Measurements from ENCODE around the gene HMGN4. TPM values are rescaled to one million over a fixed set of nuclear protein-coding genes. Genes with fewer than 3 reads are reported as not detected.

Gene HMGN4
- total RNA-seq, 2 donors from 2014 or later: 53.5 to 83.0 TPM

DNA sequence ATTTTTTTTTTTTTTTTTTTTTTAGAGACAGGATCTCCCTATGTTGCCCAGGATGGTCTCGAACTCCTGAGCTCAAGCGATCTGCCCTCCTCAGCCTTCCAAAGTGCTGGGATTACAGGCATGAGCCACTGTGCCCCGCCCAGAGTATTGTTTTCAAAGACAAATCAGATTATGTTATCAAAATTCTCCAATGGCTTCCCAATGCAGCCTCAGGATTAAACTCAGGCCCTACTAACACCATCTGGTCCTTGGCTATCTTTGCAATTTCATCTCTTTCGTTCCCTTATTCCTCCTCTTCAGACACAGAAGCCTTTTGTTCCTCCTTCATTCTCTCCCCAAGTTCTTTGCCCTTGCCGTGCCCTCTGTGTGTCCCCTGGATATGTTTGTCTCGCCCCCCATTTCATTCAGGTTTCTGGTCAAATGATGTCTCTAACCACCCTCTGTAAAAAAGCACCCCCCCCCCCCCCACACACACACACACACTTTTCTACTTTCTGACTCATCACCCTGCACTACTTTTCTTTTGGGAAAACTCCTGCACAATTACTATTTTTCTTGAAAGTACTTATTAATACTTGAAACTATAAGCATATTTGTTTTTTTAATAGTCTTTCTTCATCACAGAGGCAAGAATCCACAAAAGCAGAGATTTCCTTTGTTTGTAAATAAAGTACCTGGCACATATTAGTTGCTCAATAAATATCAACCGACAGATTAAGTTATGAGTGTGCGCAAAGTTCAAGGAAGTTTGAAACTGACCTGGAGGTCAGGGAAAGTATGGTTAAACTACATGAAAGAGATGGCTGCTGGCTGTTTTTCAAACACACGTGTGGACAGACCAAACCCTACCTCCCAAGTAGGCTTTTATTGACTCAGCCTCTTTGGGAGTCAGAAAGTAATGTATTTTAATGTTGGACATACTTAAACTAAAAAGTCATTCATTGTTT is 21.4 kb upstream of the HMGN4 start:
- Histone ChIP-seq H3K9me3 (no peaks in the 10 kb centered on the region), H3K4me3 (no peak overlapping the region), H3K36me3 (no peaks in the 10 kb centered on the region), H3K27me3 (replicated peaks; ENCODE audit: insufficient read depth) (no peaks in the 10 kb centered on the region), H3K27ac (no peak overlapping the region), H3K4me1 (replicated peaks) (no peaks in the 10 kb centered on the region)
- TF ChIP-seq POLR2A (IDR thresholded peaks at IDR 0.05) (no peak), POLR2AphosphoS5 (IDR thresholded peaks at IDR 0.05) (no peak)
- TF ChIP-seq, protein P1, sequence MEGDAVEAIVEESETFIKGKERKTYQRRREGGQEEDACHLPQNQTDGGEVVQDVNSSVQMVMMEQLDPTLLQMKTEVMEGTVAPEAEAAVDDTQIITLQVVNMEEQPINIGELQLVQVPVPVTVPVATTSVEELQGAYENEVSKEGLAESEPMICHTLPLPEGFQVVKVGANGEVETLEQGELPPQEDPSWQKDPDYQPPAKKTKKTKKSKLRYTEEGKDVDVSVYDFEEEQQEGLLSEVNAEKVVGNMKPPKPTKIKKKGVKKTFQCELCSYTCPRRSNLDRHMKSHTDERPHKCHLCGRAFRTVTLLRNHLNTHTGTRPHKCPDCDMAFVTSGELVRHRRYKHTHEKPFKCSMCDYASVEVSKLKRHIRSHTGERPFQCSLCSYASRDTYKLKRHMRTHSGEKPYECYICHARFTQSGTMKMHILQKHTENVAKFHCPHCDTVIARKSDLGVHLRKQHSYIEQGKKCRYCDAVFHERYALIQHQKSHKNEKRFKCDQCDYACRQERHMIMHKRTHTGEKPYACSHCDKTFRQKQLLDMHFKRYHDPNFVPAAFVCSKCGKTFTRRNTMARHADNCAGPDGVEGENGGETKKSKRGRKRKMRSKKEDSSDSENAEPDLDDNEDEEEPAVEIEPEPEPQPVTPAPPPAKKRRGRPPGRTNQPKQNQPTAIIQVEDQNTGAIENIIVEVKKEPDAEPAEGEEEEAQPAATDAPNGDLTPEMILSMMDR (IDR thresholded peaks at IDR 0.05): no peak
- 77% methylated on average over 9 of the region's 9 CpGs for WGBS
- intact Hi-C loops (cut with DNase I): no loop called here
- no peak for DNase-seq (ENCODE audit: low spot score)

DNA sequence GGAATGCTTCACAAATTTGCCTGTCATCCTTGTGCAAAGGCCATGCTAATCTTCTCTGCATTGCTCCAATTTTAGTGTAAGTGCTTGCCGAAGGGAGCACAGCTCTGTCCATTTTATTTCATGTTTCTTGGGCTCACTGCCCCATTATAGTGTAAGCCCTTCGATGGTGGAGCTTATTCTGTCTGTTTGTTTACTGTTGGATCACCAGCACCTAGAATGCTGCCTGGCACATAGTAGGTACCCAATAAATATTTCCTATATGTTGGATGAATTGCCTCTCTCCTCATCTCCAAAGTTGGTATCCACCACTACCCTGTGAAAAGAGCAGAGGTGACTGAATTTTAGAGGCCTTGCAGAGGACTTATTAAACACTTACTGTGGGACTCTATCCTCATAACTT is 18.8 kb upstream of the HMGN4 start:
- Histone ChIP-seq H3K9me3 (no peaks in the 10 kb centered on the region), H3K27me3 (replicated peaks; ENCODE audit: insufficient read depth) (no peaks in the 10 kb centered on the region), H3K27ac (no peak overlapping the region), H3K4me1 (replicated peaks) (no peaks in the 10 kb centered on the region), H3K4me3 (no peak overlapping the region), H3K36me3 (no peaks in the 10 kb centered on the region)
- TF ChIP-seq, protein P1 (IDR thresholded peaks at IDR 0.05): no peak
- no peak for TF ChIP-seq POLR2AphosphoS5 (IDR thresholded peaks at IDR 0.05)
- TF ChIP-seq POLR2A (IDR thresholded peaks at IDR 0.05): no peak
- no peak for DNase-seq (ENCODE audit: low spot score)
- 93% methylated on average over 2 of the region's 2 CpGs for WGBS
- intact Hi-C loops (cut with DNase I): no loop called here

DNA sequence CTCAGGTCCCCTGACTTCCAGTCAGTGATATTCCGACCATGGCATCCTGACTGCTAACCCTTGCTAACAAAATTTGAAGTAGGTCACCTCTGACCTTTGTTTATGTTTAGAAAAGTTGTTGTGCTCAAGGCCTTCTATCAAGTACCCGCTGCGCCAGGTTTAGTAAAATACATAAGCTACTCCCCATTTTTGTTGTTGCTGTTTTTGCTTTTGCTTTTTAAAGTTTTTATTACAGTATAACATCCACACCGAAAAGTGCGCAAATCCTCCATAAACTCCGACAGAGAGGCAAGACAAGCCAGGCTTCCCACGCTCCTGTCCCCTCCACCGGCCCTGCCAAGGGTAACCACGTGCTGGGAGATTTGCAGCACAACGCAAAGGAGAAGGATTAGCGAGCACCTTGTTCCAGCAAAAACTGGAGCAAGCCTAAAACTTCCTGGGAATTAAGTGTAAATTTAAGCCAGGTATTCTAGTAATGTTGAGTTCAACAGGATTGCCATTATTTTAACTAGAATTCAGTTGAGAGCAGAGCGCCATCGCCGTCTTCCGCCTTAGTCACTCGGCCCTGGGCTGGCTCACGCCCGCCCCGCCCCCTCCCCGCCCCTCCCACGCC is 17.8 kb upstream of the HMGN4 start:
- Histone ChIP-seq H3K27me3 (replicated peaks; ENCODE audit: insufficient read depth) (no peaks in the 10 kb centered on the region), H3K27ac (peak overlapping the region; percentile 94 to 99), H3K36me3 (no peaks in the 10 kb centered on the region), H3K9me3 (no peaks in the 10 kb centered on the region), H3K4me1 (replicated peaks) (no peaks in the 10 kb centered on the region), H3K4me3 (peak overlapping the region; percentile 54 to 61)
- 18% methylated on average over 17 of the region's 21 CpGs for WGBS
- TF ChIP-seq POLR2AphosphoS5 (IDR thresholded peaks at IDR 0.05) (peak; percentile 26), POLR2A (IDR thresholded peaks at IDR 0.05) (no peak)
- DNase-seq (ENCODE audit: low spot score): no peak
- intact Hi-C loops (cut with DNase I): loop anchor here (2.0 to 5.0 kb wide), 2 partner anchors 32 to 63 kb away; partner anchors contain the start of gene BTN2A1

DNA sequence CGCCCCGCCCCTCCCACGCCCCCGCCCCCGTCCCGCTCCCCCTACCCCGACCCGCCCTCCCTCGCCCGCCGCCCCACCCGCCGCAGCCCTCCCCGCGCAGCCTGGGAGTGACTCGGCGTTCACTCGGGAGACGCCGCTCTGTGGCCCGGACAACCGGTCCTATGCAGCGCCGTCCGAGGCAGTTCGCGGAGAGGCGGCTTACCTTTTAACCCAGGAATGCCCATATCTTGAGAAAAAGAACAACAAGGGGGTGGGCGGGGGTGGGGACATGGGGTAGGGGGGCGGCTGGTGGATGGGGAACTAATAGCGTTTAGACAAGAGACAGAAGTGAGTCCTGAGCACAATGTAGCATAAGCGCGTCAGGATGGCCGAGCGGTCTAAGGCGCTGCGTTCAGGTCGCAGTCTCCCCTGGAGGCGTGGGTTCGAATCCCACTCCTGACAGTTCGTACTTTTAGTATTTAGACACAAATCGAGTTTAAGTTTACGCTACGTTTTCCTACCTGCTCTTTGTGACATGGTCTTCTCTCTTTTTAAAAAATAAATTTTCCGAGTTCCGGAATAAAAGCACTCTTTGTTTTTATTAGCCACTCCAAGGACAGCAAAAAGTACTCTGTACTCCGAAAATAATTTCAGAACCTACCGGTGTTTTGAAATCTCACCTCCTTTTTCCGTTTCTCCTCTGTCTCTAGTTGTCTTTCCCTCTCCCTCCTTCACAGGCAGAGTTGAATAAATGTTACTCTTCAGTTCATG is 17.1 kb upstream of the HMGN4 start:
- no peaks in the 10 kb centered on the region for H3K9me3 ChIP-seq
- intact Hi-C loops (cut with DNase I): loop anchor here (2.0 to 5.0 kb wide), 2 partner anchors 32 to 64 kb away; partner anchors contain the start of gene BTN2A1
- TF ChIP-seq POLR2A (IDR thresholded peaks at IDR 0.05) (no peak), POLR2AphosphoS5 (IDR thresholded peaks at IDR 0.05) (peak; percentile 52)
- TF ChIP-seq, protein P1 (IDR thresholded peaks at IDR 0.05): peak in 2 of 4 experiments; percentile 6 to 42
- H3K27me3 ChIP-seq (replicated peaks; ENCODE audit: insufficient read depth): no peaks in the 10 kb centered on the region
- peak overlapping the region; percentile 94 to 99 for H3K27ac ChIP-seq
- DNase-seq (ENCODE audit: low spot score): peak; percentile 88
- peak overlapping the region; percentile 54 to 61 for H3K4me3 ChIP-seq
- H3K4me1 ChIP-seq (replicated peaks): no peaks in the 10 kb centered on the region
- no peaks in the 10 kb centered on the region for H3K36me3 ChIP-seq
- under 1% methylated on average over 29 of the region's 49 CpGs for WGBS

All from prostate gland (tissue), 2 donors.